G401.6 (cell line): ENCODE data around the gene RNASEH2A.

Source experiments
- FAIRE-seq: peaks from 2 replicates; lab custom pipeline; 2012; peaks lifted over from hg19 to GRCh38; lab: Jason Lieb, UNC

RNASEH2A gene

GRCh38 chr19:12783291-12783848, 23.0 kb upstream of the RNASEH2A start:
- no peak for FAIRE-seq

- FAIRE-seq: no peak
Measured at GRCh38 chr19:12783849-12784393, 22.5 kb upstream of the RNASEH2A start.

GRCh38 chr19:12784394-12784870, 22.0 kb upstream of the RNASEH2A start:
- FAIRE-seq: no peak

GRCh38 chr19:12784871-12785430, 21.4 kb upstream of the RNASEH2A start:
- no peak for FAIRE-seq

GRCh38 chr19:12785431-12786031, 20.9 kb upstream of the RNASEH2A start:
- FAIRE-seq: no peak

GRCh38 chr19:12786141-12786870, 20.1 kb upstream of the RNASEH2A start:
- FAIRE-seq: no peak

GRCh38 chr19:12786952-12787351, 19.4 kb upstream of the RNASEH2A start:
- no peak for FAIRE-seq

GRCh38 chr19:12787458-12787857, 18.9 kb upstream of the RNASEH2A start:
- FAIRE-seq: no peak

GRCh38 chr19:12788042-12788681, 18.2 kb upstream of the RNASEH2A start:
- FAIRE-seq: no peak

GRCh38 chr19:12788682-12789097, 17.7 kb upstream of the RNASEH2A start:
- no peak for FAIRE-seq

GRCh38 chr19:12789098-12789903, 17.1 kb upstream of the RNASEH2A start:
- FAIRE-seq: no peak

- FAIRE-seq: peak; percentile 33
Measured at GRCh38 chr19:12789904-12790619, 16.3 kb upstream of the RNASEH2A start.

- no peak for FAIRE-seq
Measured at GRCh38 chr19:12790628-12791344, 15.6 kb upstream of the RNASEH2A start.

- FAIRE-seq: peak; percentile 42
Measured at GRCh38 chr19:12791345-12792050, 14.9 kb upstream of the RNASEH2A start, which contains the start of gene JUNB. JUNB (plus strand) TSS chr19:12791486; CDS start chr19:12791772, 286 bp downstream.

GRCh38 chr19:12792051-12792852, 14.1 kb upstream of the RNASEH2A start:
- no peak for FAIRE-seq

GRCh38 chr19:12792853-12793289, 13.5 kb upstream of the RNASEH2A start:
- no peak for FAIRE-seq

- FAIRE-seq: peak; percentile 73
Measured at GRCh38 chr19:12793290-12794195, 12.8 kb upstream of the RNASEH2A start.
